Measurements from ENCODE around the gene MCM5.

MCM5 gene

DNA sequence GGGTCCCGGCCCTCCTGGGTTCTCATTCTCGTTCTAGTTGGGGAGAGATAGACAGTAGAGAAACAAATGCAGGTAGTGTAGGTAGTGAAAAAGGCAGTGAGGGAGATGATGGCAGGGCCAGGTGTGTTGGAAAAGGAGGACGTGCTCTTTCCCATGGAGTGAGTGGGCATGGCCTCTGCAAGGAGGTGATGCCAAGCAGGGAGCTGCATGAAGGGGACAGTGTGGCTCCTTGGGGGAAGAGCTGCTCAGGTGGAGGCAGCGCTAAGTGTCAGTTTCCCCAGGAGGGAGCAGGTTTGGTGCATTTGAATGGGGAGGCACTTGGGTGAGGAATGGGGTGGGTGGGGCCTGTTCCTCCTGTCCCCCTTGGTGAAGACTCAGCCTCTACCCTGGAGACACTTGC lies 22.2 kb downstream of the MCM5 start:
- no peak overlapping the region for H3K4me3 ChIP-seq (ENCODE audit: low read length)
- TF ChIP-seq, protein P1, sequence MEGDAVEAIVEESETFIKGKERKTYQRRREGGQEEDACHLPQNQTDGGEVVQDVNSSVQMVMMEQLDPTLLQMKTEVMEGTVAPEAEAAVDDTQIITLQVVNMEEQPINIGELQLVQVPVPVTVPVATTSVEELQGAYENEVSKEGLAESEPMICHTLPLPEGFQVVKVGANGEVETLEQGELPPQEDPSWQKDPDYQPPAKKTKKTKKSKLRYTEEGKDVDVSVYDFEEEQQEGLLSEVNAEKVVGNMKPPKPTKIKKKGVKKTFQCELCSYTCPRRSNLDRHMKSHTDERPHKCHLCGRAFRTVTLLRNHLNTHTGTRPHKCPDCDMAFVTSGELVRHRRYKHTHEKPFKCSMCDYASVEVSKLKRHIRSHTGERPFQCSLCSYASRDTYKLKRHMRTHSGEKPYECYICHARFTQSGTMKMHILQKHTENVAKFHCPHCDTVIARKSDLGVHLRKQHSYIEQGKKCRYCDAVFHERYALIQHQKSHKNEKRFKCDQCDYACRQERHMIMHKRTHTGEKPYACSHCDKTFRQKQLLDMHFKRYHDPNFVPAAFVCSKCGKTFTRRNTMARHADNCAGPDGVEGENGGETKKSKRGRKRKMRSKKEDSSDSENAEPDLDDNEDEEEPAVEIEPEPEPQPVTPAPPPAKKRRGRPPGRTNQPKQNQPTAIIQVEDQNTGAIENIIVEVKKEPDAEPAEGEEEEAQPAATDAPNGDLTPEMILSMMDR (conservative IDR thresholded peaks at IDR 0.05; ENCODE audit: low read depth, low read length) = no peak
- DNase-seq (ENCODE audit: low read depth) = no peak

DNA sequence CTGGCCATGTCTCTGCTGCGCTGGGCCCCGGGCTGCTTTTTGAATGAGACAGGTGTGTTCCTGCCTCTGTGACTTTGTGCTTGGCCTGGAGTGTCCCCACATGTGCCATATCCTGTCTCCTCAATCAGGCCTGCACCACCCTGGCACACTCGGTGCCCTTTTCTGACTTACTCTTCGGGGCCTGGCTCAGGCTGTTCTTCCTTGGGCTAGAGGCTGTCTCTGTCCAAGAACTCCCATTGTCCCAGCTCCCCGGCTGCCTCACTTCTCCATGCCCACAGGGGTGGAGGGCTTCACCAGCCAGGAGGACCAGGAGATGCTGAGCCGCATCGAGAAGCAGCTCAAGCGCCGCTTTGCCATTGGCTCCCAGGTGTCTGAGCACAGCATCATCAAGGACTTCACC lies 23.0 kb downstream of the MCM5 start:
- DNase-seq (ENCODE audit: low read depth) = no peak
- no peak overlapping the region for H3K4me3 ChIP-seq (ENCODE audit: low read length)
- TF ChIP-seq, protein P1 (conservative IDR thresholded peaks at IDR 0.05; ENCODE audit: low read depth, low read length) = no peak

DNA sequence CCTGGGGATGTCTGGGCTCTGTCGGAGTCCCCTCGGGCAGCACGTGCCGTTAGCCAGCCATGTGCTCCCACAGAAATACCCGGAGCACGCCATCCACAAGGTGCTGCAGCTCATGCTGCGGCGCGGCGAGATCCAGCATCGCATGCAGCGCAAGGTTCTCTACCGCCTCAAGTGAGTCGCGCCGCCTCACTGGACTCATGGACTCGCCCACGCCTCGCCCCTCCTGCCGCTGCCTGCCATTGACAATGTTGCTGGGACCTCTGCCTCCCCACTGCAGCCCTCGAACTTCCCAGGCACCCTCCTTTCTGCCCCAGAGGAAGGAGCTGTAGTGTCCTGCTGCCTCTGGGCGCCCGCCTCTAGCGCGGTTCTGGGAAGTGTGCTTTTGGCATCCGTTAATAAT lies 24.1 kb downstream of the MCM5 start:
- TF ChIP-seq, protein P1 (conservative IDR thresholded peaks at IDR 0.05; ENCODE audit: low read depth, low read length) = no peak
- DNase-seq (ENCODE audit: low read depth) = no peak
- no peak overlapping the region for H3K4me3 ChIP-seq (ENCODE audit: low read length)

DNA sequence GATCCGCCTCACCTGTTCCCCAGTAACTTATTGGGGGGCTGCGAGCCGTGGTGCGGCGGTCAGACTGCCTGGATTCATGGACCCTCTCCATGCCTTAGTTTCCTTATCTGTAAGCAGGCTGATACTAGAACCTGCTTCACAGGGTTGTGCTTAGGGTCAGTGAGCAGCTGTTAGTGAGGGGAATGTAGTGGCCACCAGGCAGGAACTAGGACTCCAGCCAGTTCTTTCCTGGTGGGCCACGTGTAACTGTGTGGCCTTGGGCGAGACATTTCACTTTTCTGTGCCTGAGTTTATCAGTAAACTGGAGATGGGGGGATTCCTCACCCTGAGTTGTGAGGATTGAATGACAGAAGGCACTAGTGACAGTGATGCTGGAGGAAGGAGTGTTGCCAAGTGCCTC lies 24.8 kb downstream of the MCM5 start:
- H3K4me3 ChIP-seq (ENCODE audit: low read length) = no peak overlapping the region
- DNase-seq (ENCODE audit: low read depth) = no peak
- TF ChIP-seq, protein P1 (conservative IDR thresholded peaks at IDR 0.05; ENCODE audit: low read depth, low read length) = no peak

DNA sequence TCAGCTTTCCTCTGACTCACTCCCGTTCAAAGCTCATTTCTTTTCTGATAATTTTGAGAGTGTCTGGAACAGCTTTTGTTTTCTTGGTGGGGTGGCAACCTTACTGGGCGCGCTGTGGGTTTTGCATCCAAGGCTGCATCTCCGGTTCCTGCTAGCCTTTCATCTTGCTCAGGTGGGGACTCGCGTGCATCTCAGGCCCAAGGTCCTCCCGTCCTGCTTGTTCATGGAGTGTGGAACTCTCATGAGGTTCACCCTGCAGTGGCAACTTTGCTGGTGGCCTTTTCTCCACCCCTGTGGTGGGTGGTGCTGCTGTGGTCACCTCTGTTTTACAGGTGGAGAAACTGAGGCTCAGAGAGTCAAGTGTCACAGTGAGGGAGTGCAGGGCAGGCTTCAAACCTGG lies 25.6 kb downstream of the MCM5 start:
- no peak for DNase-seq (ENCODE audit: low read depth)
- TF ChIP-seq, protein P1 (conservative IDR thresholded peaks at IDR 0.05; ENCODE audit: low read depth, low read length) = no peak
- no peak overlapping the region for H3K4me3 ChIP-seq (ENCODE audit: low read length)

DNA sequence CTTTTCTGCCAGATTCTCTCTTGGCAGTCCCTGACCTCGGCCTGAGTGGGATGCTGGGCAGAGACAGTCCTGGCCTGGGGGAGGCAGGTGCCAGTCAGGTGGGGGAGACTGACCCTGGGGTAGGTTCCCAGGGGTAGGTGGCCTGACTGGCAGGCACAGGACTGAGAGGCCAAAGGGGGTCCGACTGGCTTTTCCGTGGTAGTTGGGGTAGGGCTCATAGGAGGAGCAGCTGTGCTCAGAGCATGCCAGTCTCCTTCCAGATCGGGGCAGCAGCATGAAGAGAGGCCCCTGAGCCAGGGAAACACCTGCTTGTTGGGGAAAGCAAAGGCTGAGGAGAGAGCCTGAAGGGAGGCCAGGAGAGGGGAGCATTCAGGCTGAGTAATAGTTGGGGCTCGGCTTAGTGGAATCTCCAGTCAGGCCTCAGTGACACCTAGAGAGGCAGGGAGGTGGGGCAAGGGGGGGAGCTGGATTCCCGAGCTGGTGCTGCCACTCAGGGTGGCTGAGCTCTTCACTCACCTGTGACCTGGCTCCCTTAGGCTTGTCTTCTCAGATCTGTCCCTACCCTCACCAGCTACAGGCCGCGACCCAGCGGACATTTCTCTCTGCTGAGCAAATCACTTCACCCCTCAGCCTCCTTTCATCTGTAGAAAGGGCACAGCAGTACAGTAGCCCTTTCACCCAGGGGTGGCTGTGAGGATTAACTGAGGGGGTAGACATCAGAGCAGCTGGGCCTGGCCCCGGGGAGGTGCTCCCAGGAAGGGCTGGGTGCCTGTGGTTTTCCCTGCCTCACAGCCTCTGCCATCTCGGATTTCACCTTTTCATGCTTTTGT lies 26.2 kb downstream of the MCM5 start:
- TF ChIP-seq, protein P1 (conservative IDR thresholded peaks at IDR 0.05; ENCODE audit: low read depth, low read length) = no peak
- DNase-seq (ENCODE audit: low read depth) = no peak
- H3K4me3 ChIP-seq (ENCODE audit: low read length) = no peak overlapping the region

DNA sequence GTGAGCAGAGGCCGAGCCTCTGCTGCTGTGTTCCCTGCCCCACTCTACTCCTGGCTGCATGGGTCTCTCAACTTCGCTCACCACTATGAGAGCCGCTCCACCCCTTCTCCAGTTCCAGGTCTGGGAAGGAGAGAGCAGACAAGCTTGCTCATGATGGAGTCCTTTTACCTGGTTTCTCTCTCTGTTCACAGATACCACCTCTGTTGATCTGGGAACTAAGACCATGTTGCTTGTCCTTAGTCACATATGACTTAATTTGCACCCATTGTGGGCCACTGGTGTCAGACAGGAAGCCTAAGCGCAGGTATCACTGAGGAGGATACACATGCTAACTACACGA lies 26.8 kb downstream of the MCM5 start:
- H3K4me3 ChIP-seq (ENCODE audit: low read length) = no peak overlapping the region
- TF ChIP-seq, protein P1 (conservative IDR thresholded peaks at IDR 0.05; ENCODE audit: low read depth, low read length) = no peak
- no peak for DNase-seq (ENCODE audit: low read depth)
